CD4-positive, alpha-beta T cell treated with Interleukin-2 at 100 ng/mL for 4 hours (primary cell): ENCODE measurements around the gene AGAP1.

ENCODE experiments used
- DNase-seq: peaks from one replicate; pipeline ENCODE4 v3.0.0-alpha.2; 2020; ENCODE audit warnings: low spot score

AGAP1 gene

DNA sequence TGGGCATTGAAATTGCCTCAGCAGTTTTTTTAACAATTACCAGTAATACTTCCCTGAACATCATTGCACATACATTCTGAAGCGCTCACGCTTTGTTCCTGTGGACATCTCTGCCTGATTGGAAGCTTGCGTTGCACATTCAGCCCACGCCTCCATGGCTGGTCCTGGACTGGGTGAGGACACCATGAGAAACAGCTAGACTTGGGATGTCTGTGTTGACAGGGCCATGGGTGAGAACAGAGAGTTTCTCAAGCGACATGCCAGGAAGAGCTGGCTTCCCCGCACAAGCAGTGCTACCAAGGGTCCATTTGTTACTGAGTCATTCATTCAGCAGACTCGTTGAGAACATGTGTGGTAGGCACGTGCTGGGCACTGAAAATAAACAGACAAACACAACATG is 508.0 kb downstream of the AGAP1 start:
- no peak for DNase-seq

DNA sequence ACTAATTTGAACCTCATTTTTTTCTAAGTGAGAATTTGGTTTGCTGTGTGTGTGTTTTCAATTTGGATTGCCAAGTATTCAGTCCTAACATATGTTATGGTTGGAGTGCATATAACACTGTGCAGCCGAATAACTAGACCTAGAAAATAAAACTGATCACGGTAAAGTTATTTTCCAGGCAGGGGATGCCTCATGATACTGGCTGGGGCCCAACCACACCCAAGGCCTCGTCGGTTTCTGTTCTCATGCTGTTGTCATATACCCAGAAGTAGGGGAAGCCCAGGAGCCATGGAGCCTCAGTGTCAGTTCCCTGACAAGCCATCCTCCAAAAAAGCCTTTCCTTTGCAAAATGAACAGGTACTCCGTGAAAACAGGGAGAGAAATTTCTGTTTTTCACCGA is 514.2 kb downstream of the AGAP1 start:
- DNase-seq, result no peak

DNA sequence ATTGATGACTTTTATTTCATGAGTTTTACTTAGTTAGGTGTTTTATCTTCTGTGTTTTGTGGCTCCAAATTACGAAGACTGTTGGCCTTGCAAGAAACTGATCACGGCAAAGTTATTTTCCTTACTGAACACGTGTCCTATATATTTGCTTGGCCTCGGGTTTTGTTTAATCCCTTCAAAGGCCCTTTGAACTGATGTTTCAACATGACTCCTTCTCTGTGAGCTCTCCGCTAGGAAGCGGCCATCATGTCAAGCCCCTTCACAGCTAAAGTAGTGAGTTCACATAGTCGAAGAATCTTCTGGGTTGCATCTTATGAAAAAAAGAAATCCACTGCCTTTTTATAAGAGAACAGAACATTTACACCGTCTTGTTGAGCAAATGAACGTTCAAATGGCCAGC is 515.0 kb downstream of the AGAP1 start:
- no peak for DNase-seq

DNA sequence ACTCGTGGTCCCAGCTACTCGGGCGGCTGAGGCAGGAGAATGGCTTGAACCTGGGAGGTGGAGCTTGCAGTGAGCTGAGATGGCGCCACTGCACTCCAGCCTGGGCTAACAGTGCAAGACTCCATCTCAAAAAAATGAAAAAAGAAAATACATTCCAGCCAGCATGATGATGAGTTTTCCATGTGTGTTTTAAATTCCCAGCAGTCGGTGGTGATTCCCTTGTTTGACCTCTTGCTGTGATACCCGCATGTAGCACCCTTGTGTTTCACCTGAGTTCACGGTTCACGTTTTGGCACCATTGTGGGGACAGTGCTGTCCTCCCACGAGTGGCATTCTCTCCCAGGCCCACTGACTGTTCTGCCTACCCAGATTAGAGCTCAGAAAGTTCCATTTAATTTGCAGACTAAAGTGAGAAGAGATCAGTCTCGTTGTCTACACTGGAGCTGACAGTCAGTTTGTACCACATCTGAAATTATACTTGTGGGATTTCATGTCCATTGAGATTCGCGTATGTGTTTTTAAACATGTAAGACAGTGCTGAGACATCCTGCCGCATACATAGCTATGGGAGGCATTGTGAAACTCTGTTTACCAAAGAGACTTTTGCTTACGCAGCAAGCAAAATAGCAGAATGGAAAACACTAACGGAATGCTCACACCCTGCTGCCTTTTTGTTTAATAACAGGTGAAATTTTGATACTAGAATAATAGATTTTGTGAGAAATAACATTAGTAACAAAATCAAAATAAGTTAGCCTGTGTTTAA is 517.3 kb downstream of the AGAP1 start:
- DNase-seq, result no peak

DNA sequence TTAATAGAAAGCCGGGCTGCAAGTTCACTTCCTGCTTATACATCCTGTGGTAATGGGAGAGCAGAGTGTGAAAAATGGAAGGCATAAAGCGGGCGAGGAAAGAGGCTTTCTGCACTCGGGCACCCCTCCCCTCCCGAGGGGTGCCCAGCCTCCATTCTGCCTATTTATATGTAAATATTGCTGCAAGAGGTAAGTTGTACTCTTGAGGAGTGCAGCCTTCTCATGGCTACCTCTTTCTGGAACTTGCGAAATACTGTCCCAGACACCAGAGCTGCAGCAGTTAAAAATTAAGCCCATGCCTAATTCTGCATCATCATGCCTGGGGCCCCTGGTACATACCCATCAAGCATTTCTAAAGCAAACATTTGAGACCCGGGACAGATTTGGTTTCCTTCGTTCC is 518.3 kb downstream of the AGAP1 start:
- DNase-seq, result no peak

DNA sequence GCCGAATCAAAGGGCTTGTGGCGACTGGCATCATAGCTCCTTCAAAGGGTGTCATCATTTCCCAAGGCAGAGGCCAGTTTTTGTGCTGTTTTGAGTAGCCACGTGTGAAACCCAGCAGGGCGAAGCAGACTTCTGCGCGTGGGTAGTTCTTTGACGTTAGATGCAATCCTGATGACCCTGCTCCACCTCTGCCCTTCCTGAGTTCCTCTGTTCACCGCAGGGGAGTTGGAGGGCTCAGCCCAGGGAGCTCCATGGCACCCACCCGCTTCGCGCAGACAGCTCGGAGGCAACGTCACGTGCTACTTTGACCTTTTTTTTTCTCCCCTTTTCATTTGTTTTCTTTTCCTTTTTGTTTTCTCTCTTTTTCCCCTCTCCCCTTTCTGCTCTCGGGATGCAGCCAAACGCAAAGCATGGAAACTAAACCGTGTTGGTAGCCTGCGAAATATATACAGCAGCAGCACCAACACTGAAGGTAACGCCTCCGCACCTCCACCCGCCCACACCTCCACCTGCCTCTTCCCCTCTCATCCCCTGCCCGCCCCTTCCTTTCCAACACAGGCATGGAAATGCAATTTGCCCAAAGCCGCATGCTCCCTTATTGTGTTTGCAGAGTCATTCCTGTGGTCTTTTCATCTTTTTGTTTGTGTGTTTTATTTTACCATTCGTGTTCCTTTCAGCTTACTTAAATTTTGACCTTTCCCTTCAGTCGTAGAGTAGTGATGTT is 520.7 kb downstream of the AGAP1 start:
- DNase-seq, result no peak

DNA sequence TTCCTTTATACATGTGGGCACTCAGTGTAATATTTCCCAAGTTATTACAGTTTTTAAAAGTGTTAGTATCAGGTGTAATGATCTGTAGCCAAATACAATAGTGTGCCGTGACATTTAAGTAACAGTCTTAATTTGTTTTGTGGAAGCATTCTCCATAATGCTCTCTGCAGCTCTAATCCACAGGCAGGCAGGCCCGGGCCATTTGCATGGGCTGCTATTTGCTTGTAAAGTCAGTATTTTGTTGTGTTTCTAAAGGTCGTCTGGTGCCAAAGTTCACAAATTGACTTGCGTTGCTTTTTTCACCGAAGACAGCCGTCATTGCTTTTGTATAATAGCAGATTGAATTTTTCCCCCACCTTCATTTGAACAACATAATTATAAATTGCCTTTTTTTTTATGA is 521.3 kb downstream of the AGAP1 start:
- no peak for DNase-seq

DNA sequence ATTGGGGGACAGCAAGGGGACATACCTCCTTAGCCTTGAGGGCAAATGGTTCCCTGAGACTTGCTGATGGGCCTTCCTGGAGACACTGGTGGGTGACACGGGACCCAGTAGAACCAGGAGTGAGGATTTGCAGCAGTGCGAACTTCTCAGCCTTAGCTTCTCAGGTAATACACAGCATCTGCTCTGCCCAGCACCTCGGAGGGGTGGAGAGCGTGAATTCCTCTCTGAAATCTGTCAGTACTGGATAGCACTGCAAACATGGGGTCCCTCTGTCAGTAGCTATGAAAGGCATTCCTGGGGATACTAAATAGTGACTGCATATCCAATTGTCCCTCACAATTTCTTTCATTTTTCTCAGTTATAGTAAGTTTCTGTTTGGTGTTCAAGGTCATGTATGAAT is 522.7 kb downstream of the AGAP1 start:
- no peak for DNase-seq

DNA sequence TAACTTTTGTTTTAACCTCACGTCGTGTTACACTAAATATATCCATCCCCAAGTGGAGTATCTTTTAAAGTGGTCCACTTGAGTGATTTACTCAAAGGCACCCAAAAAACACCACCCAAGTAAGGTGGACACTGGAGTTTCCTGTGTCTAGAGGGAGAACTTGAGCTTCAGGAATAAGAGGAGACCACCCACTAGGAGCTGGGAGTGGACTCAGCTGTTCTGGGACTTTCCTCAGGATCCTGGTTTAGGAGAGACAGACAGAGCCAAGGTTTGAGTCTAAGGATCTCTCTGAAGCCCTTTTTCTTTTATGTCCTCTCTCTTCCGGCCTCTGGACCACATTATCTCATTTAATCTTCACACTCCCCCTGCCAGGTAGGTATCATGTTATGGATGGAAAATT is 523.6 kb downstream of the AGAP1 start:
- no peak for DNase-seq

DNA sequence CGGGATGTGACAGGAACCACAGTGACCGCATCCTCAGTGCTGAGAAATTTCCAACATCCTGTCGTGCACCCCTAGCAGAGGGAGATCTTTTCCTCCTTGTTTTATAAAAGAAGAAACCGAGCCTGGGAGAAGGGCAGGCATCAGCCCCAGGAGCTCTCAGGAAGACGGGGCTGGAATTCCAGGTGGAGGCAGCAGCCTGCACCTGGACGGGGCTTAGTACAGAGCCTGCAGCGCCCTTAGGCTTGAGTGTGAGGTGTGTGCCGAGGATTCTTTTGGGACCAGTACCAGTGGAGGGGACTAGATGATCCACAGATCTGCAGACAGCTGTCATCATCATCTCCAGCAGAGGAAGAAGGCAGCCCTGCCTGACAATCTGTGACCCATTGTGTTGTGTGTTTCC is 525.6 kb downstream of the AGAP1 start:
- no peak for DNase-seq

DNA sequence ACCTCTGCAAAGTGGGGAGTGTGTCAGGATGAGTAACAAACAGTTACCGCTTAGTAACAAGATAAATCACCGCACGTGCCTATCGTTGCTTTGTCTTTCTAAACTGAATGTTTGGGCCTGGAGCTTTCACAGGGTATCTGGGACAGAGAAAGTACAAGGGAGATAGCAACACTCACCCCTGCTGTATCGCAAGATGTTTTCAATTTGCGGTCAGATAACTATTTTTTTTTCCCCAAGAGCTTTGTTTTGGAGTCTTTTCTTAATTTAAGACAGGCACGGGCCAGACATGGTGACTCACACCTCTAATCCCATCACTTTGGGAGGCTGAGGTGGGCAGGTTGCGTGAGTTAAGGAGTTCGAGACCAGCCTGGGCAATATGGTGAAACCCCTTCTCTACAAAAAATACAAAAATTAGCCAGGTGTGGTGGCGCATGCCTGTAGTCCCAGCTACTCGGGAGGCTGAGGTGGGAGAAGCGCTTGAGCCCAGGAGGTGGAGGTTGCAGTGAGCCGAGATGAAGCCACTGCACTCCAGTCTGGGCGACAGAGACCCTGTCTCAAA is 527.7 kb downstream of the AGAP1 start:
- DNase-seq, result no peak

DNA sequence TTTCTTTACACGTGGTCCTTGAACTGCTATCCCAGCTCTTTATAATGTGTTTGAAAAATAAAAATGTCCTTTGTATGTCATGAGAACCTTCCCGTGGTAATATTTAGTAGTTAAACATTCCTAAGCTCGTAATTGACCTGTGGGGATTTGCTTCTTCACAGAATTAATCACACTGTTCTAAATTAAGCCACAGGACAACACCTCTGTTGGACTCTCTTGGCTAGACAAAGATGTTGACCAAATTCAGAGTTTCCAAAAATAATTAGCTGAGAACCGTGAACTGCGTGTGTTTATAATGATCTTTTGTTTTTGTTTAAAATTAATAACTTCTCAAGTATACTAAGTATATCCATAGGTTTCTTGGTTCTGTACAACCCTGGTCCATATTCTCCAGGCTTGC is 528.3 kb downstream of the AGAP1 start:
- DNase-seq, result no peak

DNA sequence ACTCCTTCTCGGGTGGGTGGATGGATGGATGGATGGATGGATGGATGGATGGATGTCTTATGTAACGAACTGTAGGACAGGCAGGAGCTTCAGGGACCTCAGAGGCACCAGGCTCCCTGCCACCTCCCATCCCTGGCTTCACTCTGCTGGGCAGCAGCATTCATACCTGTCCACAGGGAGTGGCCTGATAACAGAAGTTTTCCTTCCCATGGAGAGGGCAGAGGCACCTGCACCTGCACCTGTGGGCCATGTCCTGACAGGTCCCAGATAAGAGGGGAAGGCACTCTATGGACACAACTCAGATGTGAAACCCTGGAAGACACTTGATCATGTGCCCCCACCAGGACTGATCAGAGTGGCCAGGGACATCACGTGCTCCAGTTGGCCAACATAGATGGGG is 532.0 kb downstream of the AGAP1 start:
- DNase-seq, result no peak

DNA sequence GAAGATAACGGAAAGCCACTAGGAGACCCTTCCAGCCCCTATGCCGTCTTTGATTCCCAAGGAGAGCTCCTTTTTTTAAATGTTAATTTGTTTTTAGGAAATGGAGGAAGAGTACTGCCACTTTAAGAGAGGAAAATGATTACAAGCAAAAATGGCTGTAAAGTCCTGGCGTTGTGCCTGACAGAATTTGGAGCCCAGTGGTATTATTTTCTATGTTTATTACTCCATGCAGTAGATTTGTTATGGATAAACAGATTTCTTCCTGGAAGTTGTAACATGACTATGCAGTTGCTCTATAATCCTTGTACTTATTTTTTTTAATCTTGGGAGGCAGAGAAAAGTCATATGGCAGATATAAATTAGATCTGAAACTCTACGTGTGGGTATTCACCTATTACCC is 533.0 kb downstream of the AGAP1 start:
- no peak for DNase-seq

DNA sequence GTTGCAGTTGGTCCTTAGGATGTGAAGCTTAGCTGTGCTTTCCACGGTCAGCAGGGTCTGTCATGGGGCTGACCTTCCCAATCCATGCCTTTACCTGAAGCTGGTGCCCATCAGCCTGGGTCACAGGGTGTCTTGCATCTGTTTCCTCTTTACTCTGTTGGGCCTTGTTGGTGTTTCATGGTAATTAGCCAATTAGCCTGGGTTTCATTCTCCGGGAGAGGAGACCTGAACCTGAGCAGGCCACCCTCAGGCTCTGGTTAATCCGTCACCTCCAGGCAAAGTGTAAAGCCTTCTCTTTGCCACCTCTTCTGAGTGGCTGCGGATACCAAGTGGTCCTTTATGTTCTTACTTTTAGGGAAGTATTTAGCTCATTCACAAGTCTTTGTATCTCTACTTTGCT is 534.2 kb downstream of the AGAP1 start:
- DNase-seq, result no peak

DNA sequence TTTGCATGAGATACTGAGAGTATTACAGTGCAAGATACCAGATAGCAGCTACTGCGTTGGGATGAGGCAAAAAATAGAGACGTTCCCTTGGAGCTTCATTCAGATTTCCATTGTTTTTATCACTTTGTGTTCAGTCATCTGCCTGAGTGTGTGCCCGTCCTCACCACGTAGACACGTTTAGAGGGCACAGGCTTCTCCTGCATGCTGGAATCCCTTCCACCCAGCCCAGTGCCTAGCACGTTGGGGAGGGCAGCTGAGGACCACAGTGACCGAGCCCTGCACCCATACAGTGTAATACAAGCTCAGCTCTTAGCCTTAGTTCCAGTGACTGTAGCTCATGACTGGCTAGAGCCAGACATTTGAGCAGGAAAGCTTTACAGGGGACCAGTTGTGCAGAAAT is 539.6 kb downstream of the AGAP1 start:
- DNase-seq, result no peak

DNA sequence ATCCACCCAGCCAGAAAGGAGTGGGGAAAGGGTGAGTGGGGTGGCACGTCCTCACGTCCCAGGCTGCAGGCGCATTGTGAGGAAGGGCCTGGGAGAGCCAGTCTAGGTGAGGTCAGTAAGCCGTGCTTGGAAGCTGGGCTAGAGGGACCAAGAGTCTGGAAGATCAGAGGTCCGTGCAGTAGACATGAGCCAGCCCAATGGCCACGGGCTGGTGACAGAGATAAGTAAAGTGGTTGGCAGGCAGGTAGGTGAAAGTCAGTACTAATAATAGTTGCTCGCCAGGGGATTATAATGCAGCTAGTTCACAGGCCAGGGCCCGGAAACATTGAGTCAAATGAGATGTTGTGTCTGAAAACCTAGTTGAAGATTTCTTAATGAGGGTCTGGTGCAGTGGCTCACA is 541.1 kb downstream of the AGAP1 start:
- DNase-seq, result no peak

DNA sequence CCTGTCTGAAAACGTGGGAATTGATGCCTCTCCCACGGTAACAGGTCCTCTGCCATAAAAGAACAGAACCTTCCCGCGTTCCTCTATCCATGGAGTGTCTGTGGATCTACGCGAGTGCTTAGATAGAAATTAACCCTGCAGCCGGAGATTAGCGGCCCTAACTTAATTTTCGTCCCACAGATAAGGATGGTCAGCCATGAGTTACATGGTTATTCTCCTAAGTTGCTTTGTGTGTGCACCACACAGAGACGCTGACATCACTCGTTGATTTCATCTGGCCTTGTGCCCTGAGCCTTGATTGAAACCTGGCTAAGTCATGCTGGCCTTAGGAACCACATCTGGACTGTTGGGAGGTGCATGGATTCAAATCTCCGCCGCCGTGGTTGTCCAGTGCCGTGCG is 542.2 kb downstream of the AGAP1 start:
- no peak for DNase-seq

DNA sequence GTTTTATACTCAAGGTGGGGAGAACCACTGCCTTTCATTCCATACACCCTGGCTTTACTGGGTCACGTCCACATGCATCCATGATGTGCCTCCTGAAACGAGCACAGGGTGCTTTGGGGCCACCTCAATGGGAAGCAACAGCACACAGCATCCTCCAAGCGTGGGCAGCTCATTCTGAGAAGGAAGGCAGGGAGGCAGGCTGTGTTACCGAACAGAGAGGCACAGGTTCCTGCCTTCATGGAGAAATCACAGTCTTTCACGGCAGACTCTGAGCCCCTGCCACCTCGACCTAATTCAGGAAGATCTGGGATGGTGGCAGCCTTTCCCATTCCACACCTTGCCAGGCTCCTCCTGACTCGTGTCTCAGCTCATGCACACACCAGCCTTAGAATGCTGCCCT is 544.3 kb downstream of the AGAP1 start:
- DNase-seq, result no peak

DNA sequence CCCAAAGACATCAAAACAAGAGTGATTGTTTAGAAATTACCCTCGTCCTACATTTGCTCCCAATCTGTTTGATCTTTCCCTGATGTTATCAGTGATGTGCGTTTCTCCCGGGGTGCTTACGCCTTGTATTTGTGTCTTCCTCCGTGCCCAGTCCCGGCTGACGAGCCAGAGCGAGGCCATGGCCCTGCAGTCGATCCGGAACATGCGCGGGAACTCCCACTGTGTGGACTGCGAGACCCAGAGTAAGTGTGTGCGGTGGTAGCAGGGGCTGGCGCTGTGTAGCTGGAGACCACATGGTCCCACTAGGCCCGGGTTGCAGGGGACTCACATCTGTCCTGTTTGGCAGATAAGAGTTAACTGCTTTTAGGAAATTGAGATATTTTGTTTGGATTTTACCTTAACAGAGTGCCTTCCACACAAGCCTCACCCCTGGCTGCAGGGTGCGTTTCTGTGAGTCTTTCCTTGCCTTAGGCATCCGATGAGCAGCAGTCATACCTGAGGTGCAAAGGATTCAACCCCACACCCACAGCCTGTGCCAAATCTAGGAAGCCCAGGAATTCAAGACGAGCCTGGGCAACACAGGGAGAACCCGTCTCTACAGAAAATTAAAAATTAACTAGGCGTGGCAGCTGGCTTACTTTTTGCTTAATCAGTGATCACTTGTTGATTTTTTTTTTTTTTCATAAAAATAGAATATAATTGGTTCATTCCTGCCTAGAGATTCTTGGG is 546.9 kb downstream of the AGAP1 start:
- no peak for DNase-seq

DNA sequence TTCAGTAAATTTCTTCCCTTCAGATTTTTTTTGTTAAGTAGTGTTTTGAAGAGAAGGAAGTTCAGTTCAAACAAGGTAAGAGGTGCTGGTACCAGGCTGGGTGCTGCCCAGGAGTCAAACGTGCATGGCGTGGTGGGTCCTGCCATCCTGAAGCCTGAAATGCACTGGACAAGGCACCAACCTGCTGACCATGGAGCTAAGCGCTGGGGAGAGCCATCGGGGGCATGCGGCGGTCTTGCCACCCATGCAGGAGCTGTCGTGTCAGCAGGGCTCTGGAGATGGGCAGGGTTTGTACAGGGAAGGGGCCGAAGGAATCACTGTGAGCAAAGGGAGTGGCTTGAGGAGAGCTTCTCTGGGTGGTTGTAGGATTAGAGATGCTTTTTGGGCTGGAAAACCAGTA is 547.8 kb downstream of the AGAP1 start:
- DNase-seq, result no peak

DNA sequence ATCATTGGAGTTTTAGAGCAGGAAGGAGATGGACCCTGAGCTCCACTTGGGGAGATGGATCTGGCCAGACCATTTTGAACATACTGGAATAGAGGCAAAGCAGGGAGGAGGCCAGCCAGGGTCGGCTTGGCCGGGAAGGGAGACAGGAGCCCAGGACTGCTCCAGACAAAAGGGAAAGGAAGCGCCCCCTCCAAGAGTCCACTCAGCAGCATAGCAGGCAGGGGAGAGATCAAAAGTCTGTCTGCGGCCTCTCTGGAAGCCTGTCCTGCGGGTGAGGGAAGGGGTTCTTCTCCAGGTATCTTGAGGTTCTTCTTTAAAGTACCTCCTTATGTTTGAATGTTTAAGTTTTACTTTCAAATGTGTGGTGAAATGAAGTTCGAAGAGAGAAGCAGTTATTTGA is 548.2 kb downstream of the AGAP1 start:
- no peak for DNase-seq

DNA sequence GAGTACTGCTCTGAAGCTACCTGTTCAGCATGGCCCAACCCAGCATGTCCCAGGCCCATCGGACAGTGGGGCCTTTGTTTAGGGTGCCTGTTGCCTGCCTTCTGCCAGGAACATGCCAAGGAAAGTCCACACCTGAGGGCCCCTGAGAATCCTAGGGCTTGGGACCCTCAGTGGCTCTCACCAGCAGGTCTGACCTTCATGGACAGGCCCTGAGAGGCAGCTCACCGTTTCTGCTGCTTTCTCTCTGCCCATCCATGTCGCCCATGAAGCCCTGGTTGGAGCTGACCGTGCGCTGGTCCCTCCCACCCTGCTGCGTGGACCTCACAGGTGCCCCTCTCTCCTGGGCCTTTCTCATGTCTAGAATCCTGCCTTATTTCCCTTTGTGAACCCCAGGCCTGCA is 550.3 kb downstream of the AGAP1 start:
- DNase-seq, result no peak
